GM11168 (cell line): Measurements from ENCODE around the gene HCK.
"Not testable (repeated sequence)": the region's sequence is repeated elsewhere in the genome, so short reads cannot be mapped to it uniquely, and the experiment has no call there.

ENCODE experiments used
- in situ Hi-C: fragments of 300-500 bp; cut with MboI; formaldehyde crosslinking; loops from one replicate; pipeline ENCODE4 v1.12.0; 2022; ENCODE audit warnings: low sequenced_read_pairs; ENCODE audit not compliant: unreplicated experiment

Gene HCK

DNA sequence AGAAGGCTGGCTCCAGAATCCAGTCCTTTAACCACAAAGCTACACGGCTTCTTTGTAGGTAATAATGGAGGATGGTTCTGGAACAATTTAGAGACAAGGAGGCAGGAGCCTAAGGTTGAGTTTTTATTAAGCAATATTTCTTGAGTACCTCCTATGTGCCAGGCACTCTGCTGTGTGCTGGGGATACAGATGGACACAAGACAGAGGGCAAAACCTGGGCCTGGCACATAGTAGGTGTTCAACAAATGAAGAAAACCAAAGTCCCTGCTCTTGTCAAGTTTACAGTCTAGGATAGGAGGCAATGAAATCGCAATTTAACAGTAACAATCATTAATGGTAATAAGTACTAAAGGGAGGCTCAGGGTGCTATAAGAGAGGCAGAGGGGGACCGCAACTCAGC, 24.4 kb upstream of the HCK start:
- in situ Hi-C loops = loop anchor here (10.0 kb wide), 1 partner anchor 67 kb away; no protein-coding TSS in a partner anchor

DNA sequence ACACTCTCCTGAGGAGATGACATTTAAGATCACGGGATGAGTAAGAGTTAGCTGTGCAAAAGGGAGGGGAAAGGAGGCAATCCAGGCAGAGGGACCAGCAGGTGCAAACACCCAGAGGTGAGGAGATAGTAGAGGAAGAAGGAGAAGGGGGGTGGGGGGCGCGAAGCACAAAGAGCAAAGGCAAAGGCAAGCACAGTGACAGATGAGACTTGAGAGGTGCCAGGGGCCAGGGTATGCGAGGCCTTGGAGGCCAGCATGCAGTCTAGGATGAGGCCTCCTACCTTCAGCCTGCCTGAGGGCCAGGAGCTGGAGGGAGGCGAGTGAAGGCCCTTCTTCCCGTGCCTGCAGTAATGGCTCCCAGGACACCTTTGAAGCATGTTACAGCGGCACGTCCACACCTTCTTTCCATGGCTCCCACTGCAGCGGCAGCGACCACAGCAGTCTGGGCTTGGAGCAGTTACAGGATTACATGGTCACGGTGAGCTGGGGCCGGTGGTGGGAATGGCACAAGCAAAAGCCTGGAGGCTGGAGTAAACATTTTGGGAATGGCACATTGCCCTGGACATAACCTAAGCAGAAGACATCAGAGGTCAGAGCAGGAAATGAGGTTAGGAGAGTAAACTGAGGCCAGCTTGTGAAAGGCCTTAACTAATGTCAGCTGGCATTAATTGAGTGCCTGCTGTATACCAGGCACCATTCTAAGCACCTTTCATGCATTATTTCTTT, 23.2 kb upstream of the HCK start:
- in situ Hi-C loops = loop anchor here (10.0 kb wide), 1 partner anchor 66 kb away; no protein-coding TSS in a partner anchor

DNA sequence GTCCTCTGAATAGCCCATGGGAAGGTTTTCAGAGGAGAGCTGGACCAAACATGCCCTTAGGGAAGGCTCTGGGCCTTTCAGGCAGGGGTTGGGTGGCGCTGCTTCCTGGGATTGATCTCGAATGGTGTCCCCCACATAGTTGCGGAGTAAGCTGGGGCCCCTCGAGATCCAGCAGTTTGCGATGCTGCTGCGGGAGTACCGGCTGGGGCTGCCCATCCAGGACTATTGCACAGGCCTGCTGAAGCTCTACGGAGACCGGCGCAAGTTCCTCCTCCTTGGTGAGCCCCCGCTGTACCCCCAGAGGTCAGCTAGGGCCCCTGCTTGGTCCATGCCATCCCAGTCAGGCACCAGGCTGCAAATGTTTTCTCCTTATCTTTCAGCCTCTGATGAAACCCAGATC, 22.5 kb upstream of the HCK start:
- in situ Hi-C loops = loop anchor here (10.0 kb wide), 1 partner anchor 65 kb away; no protein-coding TSS in a partner anchor

DNA sequence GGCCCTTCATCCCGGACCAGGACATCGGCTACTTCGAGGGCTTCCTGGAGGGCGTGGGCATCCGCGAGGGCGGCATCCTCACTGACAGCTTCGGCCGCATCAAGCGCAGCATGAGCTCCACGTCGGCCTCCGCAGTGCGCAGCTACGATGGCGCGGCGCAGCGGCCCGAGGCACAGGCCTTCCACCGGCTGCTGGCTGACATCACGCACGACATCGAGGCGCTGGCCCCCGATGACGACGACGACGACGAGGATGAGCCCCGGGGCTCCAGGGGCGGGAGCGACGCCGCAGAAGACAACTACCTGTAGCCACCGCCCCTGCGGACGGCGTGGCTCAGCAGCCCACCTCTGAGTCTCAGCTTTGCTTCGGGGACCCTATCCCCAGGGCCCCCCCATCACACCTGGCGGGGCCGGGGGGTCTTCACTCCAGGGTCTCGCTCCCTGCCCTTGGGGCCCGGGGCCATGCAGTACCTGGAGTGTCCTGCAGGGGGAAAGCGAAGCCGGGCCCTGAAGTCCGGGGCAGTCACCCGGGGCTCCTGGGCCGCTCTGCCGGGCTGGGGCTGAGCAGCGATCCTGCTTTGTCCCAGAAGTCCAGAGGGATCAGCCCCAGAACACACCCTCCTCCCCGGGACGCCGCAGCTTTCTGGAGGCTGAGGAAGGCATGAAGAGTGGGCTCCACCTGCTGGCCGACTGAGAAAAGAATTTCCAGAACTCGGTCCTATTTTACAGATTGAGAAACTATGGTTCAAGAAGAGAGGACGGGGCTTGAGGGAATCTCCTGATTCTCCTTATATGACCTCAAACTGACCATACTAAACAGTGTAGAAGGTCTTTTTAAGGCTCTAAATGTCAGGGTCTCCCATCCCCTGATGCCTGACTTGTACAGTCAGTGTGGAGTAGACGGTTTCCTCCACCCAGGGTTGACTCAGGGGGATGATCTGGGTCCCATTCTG, 20.8 kb upstream of the HCK start:
- in situ Hi-C loops = no loop called here

DNA sequence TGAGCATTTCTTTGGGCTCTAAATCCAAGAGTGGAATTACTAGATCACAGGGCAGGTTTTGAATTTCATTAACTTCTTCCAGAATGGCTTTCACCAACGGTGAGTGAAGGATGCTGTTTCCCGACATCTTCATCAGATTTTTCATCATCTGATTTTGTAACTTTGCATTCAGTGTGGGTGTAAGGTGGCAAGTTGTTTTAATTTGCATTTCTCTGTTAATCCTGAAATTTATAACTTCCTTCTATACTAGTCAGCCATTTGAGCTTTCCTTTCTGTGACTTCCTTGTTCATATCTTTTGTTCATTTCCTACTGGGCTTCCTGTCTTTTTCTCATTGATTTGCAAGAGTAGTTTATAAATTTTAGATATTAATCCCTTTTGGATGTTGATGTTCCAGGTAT, 18.7 kb upstream of the HCK start:
- in situ Hi-C loops = no loop called here

DNA sequence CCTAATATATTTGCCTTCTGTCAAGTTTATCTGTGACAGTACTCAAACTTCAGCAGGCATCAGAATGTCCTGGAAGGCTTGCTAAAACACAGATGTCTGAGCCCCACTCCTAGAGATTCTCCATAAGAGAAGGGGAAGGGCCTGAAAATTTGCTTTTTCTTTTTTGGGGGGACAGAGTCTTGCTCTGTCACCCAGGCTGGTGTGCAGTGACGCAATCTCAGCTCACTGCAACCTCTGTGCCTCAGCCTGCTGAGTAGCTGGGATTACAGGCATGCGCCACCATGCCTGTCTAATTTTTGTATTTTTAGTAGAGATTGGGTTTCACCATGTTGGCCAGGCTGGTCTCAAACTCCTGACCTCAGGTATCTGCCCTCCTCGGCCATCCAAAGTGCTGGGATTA, 18.3 kb upstream of the HCK start:
- in situ Hi-C loops = not testable (repeated sequence)

DNA sequence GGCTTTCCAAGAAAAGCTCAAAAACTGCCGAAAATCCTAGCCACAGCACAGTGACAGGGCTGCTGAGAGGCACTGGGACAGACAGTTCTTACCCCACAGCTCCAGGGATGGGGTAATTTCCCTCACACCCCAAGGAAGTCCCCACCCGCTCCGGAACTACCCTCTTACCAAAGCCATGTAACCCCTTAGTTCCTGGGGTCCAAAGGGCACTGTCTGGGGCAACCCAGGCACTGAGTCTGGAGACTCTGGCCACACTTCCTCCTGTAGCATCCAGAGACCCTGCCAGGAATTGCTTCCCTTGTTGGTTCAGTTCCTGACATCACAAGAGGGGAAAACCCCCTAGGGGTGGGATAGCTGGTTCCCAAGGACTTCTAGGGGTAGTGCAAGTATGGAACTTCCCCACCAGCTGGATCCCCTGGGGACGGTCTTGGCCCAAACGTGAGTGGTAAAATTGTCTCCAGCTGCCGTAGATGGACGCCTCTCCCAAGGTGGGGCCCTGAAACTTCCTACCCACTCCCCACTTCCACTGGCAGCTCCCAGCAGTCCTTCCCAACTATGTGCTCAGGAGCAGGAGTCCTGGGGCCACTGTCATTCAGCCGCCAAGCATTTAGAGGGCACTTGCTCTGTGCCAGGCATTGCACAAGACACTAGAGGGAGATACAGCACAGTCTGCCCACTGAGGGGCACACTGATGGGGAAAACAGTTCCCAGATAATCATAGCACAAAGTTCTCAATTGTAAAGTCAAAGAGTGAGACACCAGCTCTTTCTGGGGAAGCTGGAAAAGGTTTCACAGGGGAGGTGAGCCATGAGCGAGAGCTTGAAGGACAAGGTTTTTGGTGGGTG, 17.2 kb upstream of the HCK start:
- in situ Hi-C loops = no loop called here

DNA sequence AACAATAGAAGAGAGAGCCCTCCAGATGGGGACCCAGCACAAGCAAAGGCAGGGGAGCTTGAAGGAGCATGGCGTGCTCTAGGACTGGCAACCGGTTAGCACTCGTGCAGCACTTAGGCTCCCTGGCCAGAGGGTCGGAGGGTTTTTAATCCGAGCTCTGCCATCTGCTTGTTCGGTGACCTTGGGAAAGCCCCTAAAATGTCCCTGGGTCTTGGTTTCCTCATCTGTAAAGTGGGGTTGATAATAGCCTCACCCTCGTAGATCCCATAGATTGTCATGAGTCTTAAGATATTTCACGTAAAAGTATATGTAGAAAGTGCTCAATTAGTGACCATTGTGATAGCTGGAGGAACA, 16.6 kb upstream of the HCK start:
- in situ Hi-C loops = no loop called here

DNA sequence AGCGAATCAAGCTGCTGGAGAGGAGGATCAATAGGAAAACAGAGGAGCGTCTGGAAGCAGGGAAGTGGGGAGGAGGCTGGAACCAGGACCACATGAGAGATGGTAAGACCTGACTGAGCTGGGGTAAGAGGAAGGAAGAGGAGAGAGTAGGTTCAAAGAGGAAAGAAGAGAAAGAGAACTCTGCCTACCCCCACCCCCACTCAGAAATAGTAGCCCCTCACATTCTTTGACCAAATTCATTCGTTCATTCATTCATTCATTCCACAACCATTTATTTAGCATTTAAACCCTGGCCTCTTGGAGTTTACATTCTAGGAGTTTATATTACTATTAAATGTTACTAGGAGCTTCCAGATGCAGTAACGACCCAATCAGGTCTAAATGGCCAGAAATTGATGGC, 15.8 kb upstream of the HCK start:
- in situ Hi-C loops = no loop called here

DNA sequence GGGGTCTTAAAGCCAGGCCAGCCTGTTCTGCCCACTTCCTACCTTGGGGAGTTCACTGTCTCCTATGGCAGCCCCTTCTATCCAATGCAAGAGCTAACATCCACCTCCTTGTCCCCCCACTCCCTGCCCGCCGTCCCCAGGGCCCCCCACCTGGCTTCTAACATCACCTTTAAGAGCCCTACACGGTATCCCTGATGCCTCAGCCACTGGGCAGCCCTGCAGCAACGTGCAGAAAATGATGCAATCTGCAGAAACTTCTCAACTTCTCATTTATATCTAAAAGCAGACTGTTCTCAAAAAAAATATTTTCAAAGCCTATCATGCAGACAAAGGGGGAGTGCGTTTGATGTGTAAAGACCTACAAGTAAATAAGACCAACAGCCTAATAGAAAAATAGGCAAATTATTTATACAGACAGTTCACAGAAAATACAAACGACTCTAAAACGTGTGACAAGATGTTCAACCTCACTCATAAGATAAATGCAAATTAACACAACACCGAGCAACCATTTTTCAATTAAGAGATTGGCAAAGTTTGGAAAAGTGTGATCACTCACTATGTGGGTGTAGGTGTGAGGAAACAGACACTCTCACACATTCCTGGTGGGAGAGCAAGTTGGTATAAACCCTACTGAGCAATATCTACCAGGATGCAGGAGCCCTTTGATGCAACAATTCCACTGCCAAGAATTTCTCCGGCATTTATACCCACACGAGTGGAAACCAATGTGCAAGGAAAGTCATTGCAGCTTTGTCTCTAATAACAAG, 15.1 kb upstream of the HCK start:
- in situ Hi-C loops = no loop called here

DNA sequence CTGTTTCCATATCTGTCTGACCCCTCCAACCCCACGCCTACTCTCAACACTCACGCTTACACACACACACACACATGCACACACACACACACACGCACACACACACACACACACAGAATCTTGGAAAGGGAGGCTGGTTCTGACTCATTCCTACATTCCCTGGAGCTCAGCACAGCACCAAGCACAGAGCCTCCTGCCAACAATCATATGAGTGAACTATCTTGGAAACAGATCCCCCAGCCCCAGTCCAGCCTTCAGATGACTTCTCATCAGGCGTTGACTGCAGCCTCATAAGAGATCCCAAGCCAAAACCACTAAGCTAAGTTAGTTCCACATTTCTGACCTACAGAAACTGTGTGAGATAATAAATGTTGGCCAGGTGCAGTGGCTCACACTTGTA, 14.1 kb upstream of the HCK start:
- in situ Hi-C loops = no loop called here

DNA sequence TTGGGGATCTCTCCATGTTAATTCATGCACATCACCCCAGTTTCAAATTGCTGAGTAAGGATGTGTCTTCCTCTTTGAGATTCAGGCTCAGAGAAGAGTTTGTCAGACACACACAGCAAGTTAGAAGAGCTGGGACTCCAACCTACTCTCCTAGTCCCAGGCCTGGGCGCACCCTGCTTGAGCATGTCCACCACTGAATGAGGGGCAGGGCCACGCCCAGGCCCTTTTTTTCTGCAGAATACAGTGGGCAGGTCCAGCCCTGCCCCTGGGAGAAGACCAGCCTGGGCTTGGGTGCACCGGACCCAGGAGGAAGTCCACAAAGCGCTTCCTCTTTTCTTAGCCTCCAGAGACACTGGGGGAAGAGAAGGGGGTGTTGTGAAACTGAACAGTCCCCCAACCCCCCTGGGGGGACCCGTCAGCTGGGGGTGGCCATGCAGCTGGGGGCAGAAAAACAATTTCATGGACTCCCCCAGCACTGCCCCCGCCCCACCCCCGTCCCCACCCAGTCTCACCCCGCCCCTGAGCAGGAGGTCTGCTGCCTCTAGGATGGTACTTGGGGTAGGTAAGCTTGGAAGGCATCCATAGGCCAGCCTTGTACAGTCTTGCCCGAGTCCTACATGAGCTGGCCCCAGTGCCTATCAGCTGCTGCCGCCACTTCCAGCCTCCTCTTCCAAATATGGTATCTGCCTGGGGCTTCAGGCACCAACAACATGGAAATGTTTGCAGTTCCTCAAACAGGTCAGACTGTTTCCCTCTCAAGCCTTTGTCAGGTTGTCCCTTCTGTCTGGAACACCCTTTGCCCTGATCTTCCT, 11.7 kb upstream of the HCK start:
- in situ Hi-C loops = no loop called here

DNA sequence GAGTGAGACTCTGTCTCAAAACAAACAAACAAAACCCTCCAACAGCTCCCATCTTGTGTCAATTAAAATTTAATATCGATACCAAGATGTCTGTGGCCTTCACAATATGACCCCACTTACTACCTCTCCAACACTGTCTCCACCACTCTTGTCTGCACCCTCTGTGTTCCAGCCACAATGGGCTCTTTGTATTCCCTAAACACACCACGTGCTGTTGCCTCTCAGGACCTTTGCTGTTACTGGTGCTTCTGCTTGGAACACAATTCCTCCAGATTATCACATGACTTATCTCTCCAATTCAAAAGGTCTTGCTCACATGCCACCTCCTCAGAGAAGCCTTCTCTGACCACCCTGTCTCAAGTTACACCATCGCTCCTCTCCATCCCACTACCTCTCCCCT, 6.0 kb upstream of the HCK start:
- in situ Hi-C loops = no loop called here

DNA sequence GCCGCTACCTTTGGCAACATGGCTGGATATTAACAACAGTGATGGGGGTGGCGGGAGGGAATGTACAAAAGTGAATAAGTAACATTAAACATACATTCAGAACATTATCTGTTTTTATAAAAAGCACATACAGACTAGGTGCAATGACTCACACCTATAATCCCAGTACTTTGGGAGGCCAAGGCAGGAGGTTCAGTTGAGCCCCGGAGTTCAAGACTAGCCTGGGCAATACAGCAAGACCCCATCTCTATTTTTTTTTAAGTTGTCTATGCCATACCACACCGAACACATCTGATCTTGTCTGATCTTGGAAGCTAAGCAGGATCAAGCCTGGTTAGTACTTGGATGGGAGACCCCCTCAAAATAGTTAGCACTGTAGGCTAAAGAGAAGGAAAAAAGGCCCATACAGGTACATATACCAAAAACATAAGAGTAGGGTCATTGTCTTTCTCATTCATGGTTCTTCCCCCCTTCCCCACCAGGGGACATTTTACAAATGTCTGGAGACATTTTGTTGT, 1.7 kb upstream of the HCK start:
- in situ Hi-C loops = no loop called here

DNA sequence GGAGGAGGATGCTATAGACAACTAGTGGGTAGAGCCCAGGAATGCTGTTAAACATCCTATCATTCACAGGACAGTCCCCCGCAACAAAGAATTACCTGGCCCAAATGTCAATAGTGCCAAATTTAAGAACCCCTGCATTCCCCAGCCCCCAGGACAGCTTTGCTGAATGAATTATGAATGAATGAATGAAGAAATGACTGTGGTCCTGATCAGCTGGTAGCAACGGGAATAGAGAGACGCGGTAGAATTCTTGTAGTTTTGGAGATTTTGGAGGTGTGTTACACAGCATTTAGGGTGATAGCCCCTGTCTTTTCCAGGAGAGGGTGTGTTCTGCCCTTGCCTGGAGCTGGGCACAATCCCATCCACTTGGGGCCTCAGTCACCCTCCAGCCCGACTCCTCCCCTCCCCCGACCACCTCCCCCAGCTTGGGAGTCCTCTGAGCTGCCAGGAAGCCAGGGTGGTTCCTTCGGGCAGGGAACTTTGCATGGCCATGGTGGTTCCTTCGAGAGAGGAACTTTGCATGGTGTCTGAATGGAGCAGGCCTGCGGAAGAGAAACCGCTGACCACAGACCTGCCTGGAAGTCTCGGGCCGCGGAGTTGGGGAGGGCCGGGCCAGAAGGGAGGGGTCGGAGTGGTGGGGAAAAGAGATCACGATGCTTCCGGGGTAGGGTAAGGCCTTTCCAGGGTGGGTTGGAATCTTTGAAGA, 1.0 kb upstream of the HCK start:
- in situ Hi-C loops = no loop called here

DNA sequence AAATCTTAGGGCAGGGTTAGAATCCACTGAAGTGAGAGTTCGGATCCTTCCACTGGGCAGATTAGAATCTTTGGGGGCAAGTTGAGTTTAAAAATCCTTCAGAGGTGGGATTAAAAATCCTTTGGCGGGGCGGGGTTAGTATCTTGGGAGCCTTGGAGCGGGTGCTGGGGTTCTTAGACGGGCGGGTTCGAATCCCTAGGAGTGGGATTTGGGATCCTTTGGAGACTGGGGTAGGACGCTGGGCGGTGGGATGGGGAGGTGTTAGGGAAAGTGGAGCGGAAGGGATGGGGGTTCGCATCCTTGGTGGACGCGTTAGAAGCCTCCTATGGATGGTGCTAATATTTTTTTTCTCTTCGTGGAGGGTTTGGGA, 337 bp upstream of the HCK start:
- in situ Hi-C loops = no loop called here

DNA sequence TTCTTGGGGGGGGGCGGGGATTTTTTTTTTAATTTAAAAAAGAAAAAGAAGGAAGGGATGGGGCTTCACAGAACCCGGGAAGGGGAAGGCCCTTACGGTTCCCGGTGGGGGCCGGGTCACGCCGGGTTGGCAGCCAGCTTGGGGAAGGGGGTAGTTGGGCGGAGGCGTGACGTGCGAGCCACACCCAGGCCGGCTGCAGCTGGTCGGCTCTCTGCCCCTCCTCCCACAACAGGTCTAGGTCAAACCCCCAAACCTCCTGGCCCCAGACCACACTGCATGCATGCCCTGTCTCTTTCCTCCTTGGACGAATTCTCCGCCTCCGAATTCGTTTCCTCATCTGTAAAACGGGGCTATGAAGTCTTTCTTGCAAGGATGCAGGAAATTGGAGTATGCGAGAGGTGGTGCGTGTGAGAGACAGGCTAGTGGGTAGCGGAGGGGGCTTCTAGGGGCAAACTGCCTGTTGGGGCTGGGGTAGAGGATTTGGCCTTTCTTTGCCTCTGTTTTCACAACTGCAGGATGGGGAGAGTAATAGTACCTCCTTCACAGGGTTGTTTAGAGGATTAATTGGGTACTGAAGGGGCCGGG, 828 bp downstream of the HCK start:
- in situ Hi-C loops = no loop called here

DNA sequence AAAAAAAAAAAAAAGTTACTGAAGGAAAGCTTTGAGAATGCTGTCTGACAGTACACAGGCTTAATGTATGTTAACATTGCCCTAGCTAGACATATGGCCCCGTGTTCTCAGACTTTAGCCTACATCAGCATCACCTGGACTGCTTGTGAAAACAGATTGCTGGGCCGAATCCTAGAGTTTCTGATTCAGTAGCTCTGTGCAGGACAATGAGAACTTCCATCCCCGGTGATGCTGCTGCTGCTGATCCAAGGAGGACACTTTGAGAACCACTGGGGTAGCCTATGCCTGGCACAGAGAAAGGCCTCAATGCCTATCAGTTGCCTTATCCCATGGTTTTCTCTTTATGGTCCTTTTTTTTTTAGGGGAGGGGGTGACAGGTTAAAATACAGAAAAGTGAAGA, 1.6 kb downstream of the HCK start:
- in situ Hi-C loops = no loop called here
